ENCODE data around the gene PLEKHG1. TPM values are rescaled to one million over a fixed set of nuclear protein-coding genes. Genes with fewer than 3 reads are reported as not detected.

The PLEKHG1 gene
- total and polyA plus RNA-seq, 11 donors, result 2.2 to 27.0 (median 11.3) TPM

- Histone ChIP-seq H3K27me3 (no peaks in the 10 kb centered on the region), H3K27ac (no peak overlapping the region), H3K36me3 (no peaks in the 10 kb centered on the region), H3K4me1 (peaks cover 0 to 11% (median 0%) of the 10 kb centered on the region in 12 donors), H3K9me3 (no peaks in the 10 kb centered on the region), H3K4me3 (no peak overlapping the region)
- peak in 4 of 5 donors; percentile 19 to 62 (median 32) for DNase-seq
- ATAC-seq, result peak; percentile 6 to 40 (median 33)
- WGBS, 4 donors, result 60 to 72% (median 72%) methylated on average over 10 of the region's 10 CpGs
- TF ChIP-seq POLR2A (IDR thresholded peaks at IDR 0.05) (no peak), CTCF (IDR thresholded peaks at IDR 0.05) (no peak)
- intact Hi-C loops (cut with DNase I), result no loop called here
Measured at GRCh38 chr6:150573041-150573681, 26.5 kb upstream of the PLEKHG1 start.

- Histone ChIP-seq H3K27me3 (no peaks in the 10 kb centered on the region), H3K9me3 (no peaks in the 10 kb centered on the region), H3K4me3 (no peak overlapping the region), H3K27ac (peak overlapping the region in 1 of 12 donors; percentile 46), H3K4me1 (peaks cover 0 to 11% (median 0%) of the 10 kb centered on the region in 12 donors), H3K36me3 (no peaks in the 10 kb centered on the region)
- ATAC-seq, result no peak
- intact Hi-C loops (cut with DNase I), result no loop called here
- no peak for TF ChIP-seq POLR2A (IDR thresholded peaks at IDR 0.05)
- no peak for TF ChIP-seq CTCF (IDR thresholded peaks at IDR 0.05)
- 88 to 100% (median 93%) methylated on average over 6 of the region's 6 CpGs for WGBS, 4 donors
- no peak for DNase-seq
Measured at GRCh38 chr6:150575836-150576235, 23.8 kb upstream of the PLEKHG1 start.

- H3K9me3 ChIP-seq, result no peaks in the 10 kb centered on the region
- intact Hi-C loops (cut with DNase I), result no loop called here
- peak overlapping the region in 3 of 12 donors; percentile 7 to 12 (median 11) for H3K4me3 ChIP-seq
- H3K4me1 ChIP-seq, result peaks cover 0 to 11% (median 0%) of the 10 kb centered on the region in 12 donors
- WGBS, 4 donors, result 68 to 79% (median 71%) methylated on average over 15 of the region's 15 CpGs
- DNase-seq (peak in 2 of 5 donors; percentile 35 to 38), ATAC-seq (peak; percentile 29 to 86 (median 53))
- peak overlapping the region in 10 of 12 donors; percentile 22 to 68 (median 52) for H3K27ac ChIP-seq
- TF ChIP-seq POLR2A (IDR thresholded peaks at IDR 0.05) (no peak), CTCF (IDR thresholded peaks at IDR 0.05) (no peak)
- no peaks in the 10 kb centered on the region for H3K36me3 ChIP-seq
- H3K27me3 ChIP-seq, result no peaks in the 10 kb centered on the region
Measured at GRCh38 chr6:150576651-150577226, 22.9 kb upstream of the PLEKHG1 start.

GRCh38 chr6:150579611-150580010 is 20.1 kb upstream of the PLEKHG1 start:
- intact Hi-C loops (cut with DNase I), result no loop called here
- WGBS, 4 donors, result 67 to 89% (median 77%) methylated on average over 4 of the region's 4 CpGs
- Histone ChIP-seq H3K27ac (no peak overlapping the region), H3K36me3 (no peaks in the 10 kb centered on the region), H3K4me1 (peaks cover 0 to 7% (median 0%) of the 10 kb centered on the region in 12 donors), H3K27me3 (no peaks in the 10 kb centered on the region), H3K4me3 (no peak overlapping the region), H3K9me3 (no peaks in the 10 kb centered on the region)
- ATAC-seq (peak in 3 of 4 donors; percentile 37 to 87 (median 77)), DNase-seq (peak in 2 of 5 donors; percentile 56 to 69)
- TF ChIP-seq POLR2A (IDR thresholded peaks at IDR 0.05) (no peak), CTCF (IDR thresholded peaks at IDR 0.05) (no peak)
